PC-3 (cell line): ENCODE data around the gene GAB3.

Source experiments
- CTCF ChIP-seq: fragments of 300-600 bp; sonication (generic); conservative IDR thresholded peaks from 2 replicates; pipeline ENCODE4 v1.5.1; 2017; ENCODE audit warnings: antibody characterized with exemption, low read depth, mild to moderate bottlenecking, low read length
- EZH2 ChIP-seq: fragments of 300-600 bp; sonication (generic); IDR thresholded peaks from one replicate; pipeline ENCODE4 v1.6.1; 2017; ENCODE audit warnings: antibody characterized with exemption, mild to moderate bottlenecking, low read length; ENCODE audit not compliant: unreplicated experiment

DNA sequence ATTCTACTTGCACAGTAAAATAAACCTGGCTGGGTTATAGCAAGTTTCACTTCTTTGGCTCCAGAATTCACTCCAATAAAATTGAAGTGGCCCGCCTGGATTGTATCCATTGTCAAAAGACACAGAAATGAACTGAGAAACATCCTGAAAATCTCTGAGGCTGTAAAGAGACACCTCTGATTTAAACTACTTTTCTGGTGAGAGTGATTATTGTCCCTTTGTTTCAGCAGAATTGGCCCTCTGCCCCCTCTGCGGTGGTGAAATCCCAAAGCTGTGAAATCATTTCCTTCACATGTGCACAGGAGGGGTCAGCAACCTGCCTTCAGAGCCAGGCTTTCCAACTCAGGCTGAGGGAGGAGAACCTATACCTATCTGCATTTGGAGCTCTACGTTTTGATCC lies 23.0 kb downstream of the GAB3 start:
- TF ChIP-seq CTCF (no peak), EZH2 (no peak)
